K562 (cell line): ENCODE measurements around the gene CTPS1. TPM values are rescaled to one million over a fixed set of nuclear protein-coding genes. Genes with fewer than 3 reads are reported as not detected.
A peak's percentile ranks its signal among the peaks of the same experiment; 100 is the strongest.

ENCODE experiments used
- ARNT ChIP-seq, 2 experiments: fragments of 450-650 bp; IDR thresholded peaks; 2 replicates each; pipeline ENCODE4 v1.6.1; 2016; ENCODE audit warnings: mild to moderate bottlenecking in 1 of 2
- BRD4 ChIP-seq: fragments of 200-600 bp; sonication (generic); IDR thresholded peaks from 2 replicates; pipeline ENCODE4 v1.6.1; 2017; ENCODE audit warnings: inconsistent platforms
- BRD9 ChIP-seq: fragments of 450-650 bp; IDR thresholded peaks from 2 replicates; pipeline ENCODE4 v1.6.1; 2018; ENCODE audit warnings: low read depth; ENCODE audit not compliant: partially characterized antibody
- CHD2 ChIP-seq: IDR thresholded peaks from 2 replicates; pipeline ENCODE4 v1.6.1; 2011; ENCODE audit warnings: low read depth, low read length
- EP300 ChIP-seq: IDR thresholded peaks from 2 replicates; pipeline ENCODE4 v1.6.1; 2012; ENCODE audit warnings: low read length, improper control_type of control experiment
- ETS2 ChIP-seq: IDR thresholded peaks from 2 replicates; pipeline ENCODE4 v1.6.1; 2016; ENCODE audit warnings: borderline replicate concordance, missing genetic modification characterization, mild to moderate bottlenecking, moderate library complexity, missing compliant biosample characterization; ENCODE audit not compliant: poor library complexity, severe bottlenecking
- JUND ChIP-seq, 2 experiments: IDR thresholded peaks; 2 replicates in 1 of 2; 3 replicates in 1 of 2; pipeline ENCODE4 v1.6.1; 2011; ENCODE audit warnings: borderline replicate concordance in 2 of 2, low read depth in 2 of 2, low read length in 2 of 2, improper control_type of control experiment in 1 of 2, missing biosample characterization in 1 of 2, missing genetic modification characterization in 1 of 2, missing genetic modification reagents in 1 of 2
- NR4A1 ChIP-seq, 2 experiments: fragments of 250-450 bp in 1 of 2; fragments of 450-650 bp in 1 of 2; sonication (Bioruptor Pico) in 1 of 2; IDR thresholded peaks; 2 replicates each; pipeline versions ENCODE4 v1.4.0 to v1.6.1; 2016 to 2020; ENCODE audit warnings: mild to moderate bottlenecking in 2 of 2, missing compliant biosample characterization in 1 of 2, missing genetic modification characterization in 1 of 2, moderate library complexity in 1 of 2
- NUFIP1 ChIP-seq: fragments of 450-650 bp; IDR thresholded peaks from 2 replicates; pipeline ENCODE4 v1.6.1; 2018; ENCODE audit not compliant: partially characterized antibody
- RAD21 ChIP-seq, 2 experiments: fragments of 250-450 bp in 1 of 2; fragments of 450-650 bp in 1 of 2; sonication (Bioruptor Pico) in 1 of 2; formaldehyde crosslinking in 1 of 2; IDR thresholded peaks in 1 of 2; conservative IDR thresholded peaks in 1 of 2; 2 replicates each; pipeline versions ENCODE4 v1.4.0 to v1.8.0; 2020 to 2022; ENCODE audit warnings: mild to moderate bottlenecking in 2 of 2, moderate library complexity in 1 of 2
- SRSF9 ChIP-seq: fragments of 200-400 bp; formaldehyde crosslinking; IDR thresholded peaks from 2 replicates; pipeline ENCODE4 v1.6.1; 2017; ENCODE audit warnings: low read depth, low read length, borderline replicate concordance
- TAF7 ChIP-seq: fragments of 450-650 bp; IDR thresholded peaks from 2 replicates; pipeline ENCODE4 v1.6.1; 2016; ENCODE audit warnings: missing genetic modification characterization, missing compliant biosample characterization
- polyA plus RNA-seq, 8 experiments: library from polyadenylated mRNA; depleted of rRNA in 4 of 8; stranded (reverse) in 5 of 8; unstranded in 3 of 8; fragments of >200 nt; fragmentation: Nextera tagmentation in 2 of 8; fragmentation: Illumina TruSeq in 1 of 8; extraction: Ambion mirVana in 2 of 8; extraction: Trizol in 1 of 8; gene quantifications; 2 replicates each; pipeline versions ENCODE4 v1.2.1 to v1.2.3, GENCODE V29; 2011 to 2014; ENCODE audit warnings: inconsistent platforms in 1 of 8, missing spikeins in 1 of 8
- total RNA-seq, 7 experiments: library from RNA; depleted of rRNA in 6 of 7; stranded (reverse); fragments of >200 nt in 6 of 7; fragmentation: Illumina TruSeq in 2 of 7; extraction: Trizol in 2 of 7; gene quantifications; 2 replicates each; pipeline versions ENCODE4 v1.2.1 to v1.2.3, GENCODE V29; 2011 to 2021; ENCODE audit warnings: low replicate concordance in 1 of 7
- TF ChIP-seq, protein P1 (sequence below): fragments of 250-450 bp; sonication (Bioruptor Pico); IDR thresholded peaks from 2 replicates; pipeline ENCODE4 v1.5.0; 2020; ENCODE audit warnings: mild to moderate bottlenecking
- TF ChIP-seq, protein P2 (sequence below): sonication (generic); formaldehyde crosslinking; IDR thresholded peaks from 2 replicates; pipeline ENCODE4 v1.4.0; 2020; ENCODE audit warnings: mild to moderate bottlenecking, missing genetic modification reagents
- TF ChIP-seq, protein P3 (sequence below): fragments of 450-650 bp; formaldehyde crosslinking; IDR thresholded peaks from 2 replicates; pipeline ENCODE4 v1.4.0; 2022; ENCODE audit warnings: missing genetic modification characterization
- TF ChIP-seq, protein P4 (sequence below): fragments of 450-650 bp; IDR thresholded peaks from 2 replicates; pipeline ENCODE4 v1.6.1; 2016; ENCODE audit warnings: missing biosample characterization, missing genetic modification characterization
- TF ChIP-seq, protein P5 (sequence below), 3 experiments: IDR thresholded peaks in 2 of 3; conservative IDR thresholded peaks in 1 of 3; 2 replicates each; pipeline ENCODE4 v1.5.1; 2011 to 2012; ENCODE audit warnings: low read length in 3 of 3, mild to moderate bottlenecking in 3 of 3, control low read depth in 2 of 3, improper control_type of control experiment in 1 of 3, inconsistent platforms in 1 of 3, low read depth in 1 of 3, mixed read lengths in 1 of 3, moderate library complexity in 1 of 3; ENCODE audit not compliant: insufficient read depth in 2 of 3

Gene CTPS1
- total and polyA plus RNA-seq, 9 of the 15 experiments (the other 6 are each of a cell fraction or from before 2014, with no cell fraction given) = 44.4 to 164 (median 87.7) TPM

DNA sequence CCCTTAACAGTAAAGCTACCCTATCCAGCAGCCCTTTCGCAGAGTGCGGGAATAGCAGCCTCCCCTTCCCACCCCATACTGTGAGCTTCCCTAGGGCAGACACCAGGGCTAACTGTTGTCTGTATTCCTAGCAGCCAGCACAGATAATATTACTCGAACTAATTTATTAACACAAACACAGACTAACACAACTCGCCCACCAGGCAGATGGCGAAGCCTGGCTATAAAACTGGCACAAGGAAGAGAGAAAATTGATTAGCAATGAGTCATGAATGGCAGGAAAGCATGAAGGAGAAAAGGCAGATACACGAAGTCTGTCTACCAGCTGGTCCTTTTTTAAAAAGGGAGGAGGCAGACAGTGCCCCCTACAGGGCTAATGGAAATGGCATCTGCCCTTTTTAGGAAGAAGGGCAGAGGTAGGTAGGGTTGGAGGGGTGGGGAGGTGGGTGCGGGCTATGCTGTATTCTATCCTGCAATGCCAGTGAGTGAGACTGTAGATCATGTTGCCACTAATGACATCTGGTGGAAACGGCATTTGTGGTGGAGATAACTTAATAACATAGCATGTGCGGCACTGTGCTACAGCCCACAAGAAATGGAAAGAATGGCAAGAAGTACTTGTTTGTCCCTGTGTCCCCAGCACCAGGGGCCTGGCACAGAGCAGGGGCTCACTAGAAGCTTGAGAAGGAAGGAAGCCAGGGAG lies 30.6 kb upstream of the CTPS1 start (continued):
- TF ChIP-seq NR4A1 (CRISPR knock-in tag; IDR thresholded peaks at IDR 0.05) = no peak
- TF ChIP-seq NR4A1 (tag; IDR thresholded peaks at IDR 0.05) = peak; percentile 66; the same call in 1 of the 2 replicates
- no peak for TF ChIP-seq TAF7 (tag)
- peak; percentile 79 to 94 for TF ChIP-seq RAD21 (CRISPR knock-in tag; conservative IDR thresholded peaks at IDR 0.05 in 1 of 2, IDR thresholded peaks at IDR 0.05 in 1 of 2)
- no peak for TF ChIP-seq ETS2 (tag)
- TF ChIP-seq, protein P1, sequence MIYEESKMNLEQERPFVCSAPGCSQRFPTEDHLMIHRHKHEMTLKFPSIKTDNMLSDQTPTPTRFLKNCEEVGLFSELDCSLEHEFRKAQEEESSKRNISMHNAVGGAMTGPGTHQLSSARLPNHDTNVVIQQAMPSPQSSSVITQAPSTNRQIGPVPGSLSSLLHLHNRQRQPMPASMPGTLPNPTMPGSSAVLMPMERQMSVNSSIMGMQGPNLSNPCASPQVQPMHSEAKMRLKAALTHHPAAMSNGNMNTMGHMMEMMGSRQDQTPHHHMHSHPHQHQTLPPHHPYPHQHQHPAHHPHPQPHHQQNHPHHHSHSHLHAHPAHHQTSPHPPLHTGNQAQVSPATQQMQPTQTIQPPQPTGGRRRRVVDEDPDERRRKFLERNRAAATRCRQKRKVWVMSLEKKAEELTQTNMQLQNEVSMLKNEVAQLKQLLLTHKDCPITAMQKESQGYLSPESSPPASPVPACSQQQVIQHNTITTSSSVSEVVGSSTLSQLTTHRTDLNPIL (CRISPR knock-in tag) = no peak
- TF ChIP-seq, protein P2, sequence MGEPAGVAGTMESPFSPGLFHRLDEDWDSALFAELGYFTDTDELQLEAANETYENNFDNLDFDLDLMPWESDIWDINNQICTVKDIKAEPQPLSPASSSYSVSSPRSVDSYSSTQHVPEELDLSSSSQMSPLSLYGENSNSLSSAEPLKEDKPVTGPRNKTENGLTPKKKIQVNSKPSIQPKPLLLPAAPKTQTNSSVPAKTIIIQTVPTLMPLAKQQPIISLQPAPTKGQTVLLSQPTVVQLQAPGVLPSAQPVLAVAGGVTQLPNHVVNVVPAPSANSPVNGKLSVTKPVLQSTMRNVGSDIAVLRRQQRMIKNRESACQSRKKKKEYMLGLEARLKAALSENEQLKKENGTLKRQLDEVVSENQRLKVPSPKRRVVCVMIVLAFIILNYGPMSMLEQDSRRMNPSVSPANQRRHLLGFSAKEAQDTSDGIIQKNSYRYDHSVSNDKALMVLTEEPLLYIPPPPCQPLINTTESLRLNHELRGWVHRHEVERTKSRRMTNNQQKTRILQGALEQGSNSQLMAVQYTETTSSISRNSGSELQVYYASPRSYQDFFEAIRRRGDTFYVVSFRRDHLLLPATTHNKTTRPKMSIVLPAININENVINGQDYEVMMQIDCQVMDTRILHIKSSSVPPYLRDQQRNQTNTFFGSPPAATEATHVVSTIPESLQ (CRISPR knock-in tag) = 0 out of 2 replicates have a peak, but pooled peaks have one; percentile 34
- TF ChIP-seq, protein P3, sequence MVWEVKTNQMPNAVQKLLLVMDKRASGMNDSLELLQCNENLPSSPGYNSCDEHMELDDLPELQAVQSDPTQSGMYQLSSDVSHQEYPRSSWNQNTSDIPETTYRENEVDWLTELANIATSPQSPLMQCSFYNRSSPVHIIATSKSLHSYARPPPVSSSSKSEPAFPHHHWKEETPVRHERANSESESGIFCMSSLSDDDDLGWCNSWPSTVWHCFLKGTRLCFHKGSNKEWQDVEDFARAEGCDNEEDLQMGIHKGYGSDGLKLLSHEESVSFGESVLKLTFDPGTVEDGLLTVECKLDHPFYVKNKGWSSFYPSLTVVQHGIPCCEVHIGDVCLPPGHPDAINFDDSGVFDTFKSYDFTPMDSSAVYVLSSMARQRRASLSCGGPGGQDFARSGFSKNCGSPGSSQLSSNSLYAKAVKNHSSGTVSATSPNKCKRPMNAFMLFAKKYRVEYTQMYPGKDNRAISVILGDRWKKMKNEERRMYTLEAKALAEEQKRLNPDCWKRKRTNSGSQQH (CRISPR knock-in tag) = 0 out of 2 replicates have a peak, but pooled peaks have one; percentile 31
- TF ChIP-seq CHD2 = no peak
- peak; percentile 94 for TF ChIP-seq BRD9
- TF ChIP-seq NUFIP1 = peak; percentile 49
- TF ChIP-seq, protein P4, sequence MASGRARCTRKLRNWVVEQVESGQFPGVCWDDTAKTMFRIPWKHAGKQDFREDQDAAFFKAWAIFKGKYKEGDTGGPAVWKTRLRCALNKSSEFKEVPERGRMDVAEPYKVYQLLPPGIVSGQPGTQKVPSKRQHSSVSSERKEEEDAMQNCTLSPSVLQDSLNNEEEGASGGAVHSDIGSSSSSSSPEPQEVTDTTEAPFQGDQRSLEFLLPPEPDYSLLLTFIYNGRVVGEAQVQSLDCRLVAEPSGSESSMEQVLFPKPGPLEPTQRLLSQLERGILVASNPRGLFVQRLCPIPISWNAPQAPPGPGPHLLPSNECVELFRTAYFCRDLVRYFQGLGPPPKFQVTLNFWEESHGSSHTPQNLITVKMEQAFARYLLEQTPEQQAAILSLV (tag) = peak; percentile 16; the same call in 1 of the 2 replicates
- TF ChIP-seq, protein P5, sequence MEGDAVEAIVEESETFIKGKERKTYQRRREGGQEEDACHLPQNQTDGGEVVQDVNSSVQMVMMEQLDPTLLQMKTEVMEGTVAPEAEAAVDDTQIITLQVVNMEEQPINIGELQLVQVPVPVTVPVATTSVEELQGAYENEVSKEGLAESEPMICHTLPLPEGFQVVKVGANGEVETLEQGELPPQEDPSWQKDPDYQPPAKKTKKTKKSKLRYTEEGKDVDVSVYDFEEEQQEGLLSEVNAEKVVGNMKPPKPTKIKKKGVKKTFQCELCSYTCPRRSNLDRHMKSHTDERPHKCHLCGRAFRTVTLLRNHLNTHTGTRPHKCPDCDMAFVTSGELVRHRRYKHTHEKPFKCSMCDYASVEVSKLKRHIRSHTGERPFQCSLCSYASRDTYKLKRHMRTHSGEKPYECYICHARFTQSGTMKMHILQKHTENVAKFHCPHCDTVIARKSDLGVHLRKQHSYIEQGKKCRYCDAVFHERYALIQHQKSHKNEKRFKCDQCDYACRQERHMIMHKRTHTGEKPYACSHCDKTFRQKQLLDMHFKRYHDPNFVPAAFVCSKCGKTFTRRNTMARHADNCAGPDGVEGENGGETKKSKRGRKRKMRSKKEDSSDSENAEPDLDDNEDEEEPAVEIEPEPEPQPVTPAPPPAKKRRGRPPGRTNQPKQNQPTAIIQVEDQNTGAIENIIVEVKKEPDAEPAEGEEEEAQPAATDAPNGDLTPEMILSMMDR (IDR thresholded peaks at IDR 0.05 in 2 of 3, conservative IDR thresholded peaks at IDR 0.05 in 1 of 3; ENCODE audit: insufficient read depth in 2 of 3, low read depth in 1 of 3, low read length in 3 of 3) = peak; percentile 82 to 91 (median 90)
- TF ChIP-seq BRD4 = no peak
- no peak for TF ChIP-seq EP300
- 0 out of 4 replicates have a peak, but pooled peaks have one; percentile 26 to 69 for TF ChIP-seq ARNT (IDR thresholded peaks at IDR 0.05)
- TF ChIP-seq JUND (IDR thresholded peaks at IDR 0.05; ENCODE audit: borderline replicate concordance, low read depth, low read length) = peak; percentile 56; the same call in 1 of the 2 replicates
- TF ChIP-seq JUND (tag; IDR thresholded peaks at IDR 0.05; ENCODE audit: borderline replicate concordance, low read depth, low read length) = peak; percentile 56; the same call in 2 of the 3 replicates
- TF ChIP-seq SRSF9 = no peak
